ENCODE data around the gene CAMSAP3.
A peak's percentile ranks its signal among the peaks of the same experiment; 100 is the strongest.

CAMSAP3 gene

DNA sequence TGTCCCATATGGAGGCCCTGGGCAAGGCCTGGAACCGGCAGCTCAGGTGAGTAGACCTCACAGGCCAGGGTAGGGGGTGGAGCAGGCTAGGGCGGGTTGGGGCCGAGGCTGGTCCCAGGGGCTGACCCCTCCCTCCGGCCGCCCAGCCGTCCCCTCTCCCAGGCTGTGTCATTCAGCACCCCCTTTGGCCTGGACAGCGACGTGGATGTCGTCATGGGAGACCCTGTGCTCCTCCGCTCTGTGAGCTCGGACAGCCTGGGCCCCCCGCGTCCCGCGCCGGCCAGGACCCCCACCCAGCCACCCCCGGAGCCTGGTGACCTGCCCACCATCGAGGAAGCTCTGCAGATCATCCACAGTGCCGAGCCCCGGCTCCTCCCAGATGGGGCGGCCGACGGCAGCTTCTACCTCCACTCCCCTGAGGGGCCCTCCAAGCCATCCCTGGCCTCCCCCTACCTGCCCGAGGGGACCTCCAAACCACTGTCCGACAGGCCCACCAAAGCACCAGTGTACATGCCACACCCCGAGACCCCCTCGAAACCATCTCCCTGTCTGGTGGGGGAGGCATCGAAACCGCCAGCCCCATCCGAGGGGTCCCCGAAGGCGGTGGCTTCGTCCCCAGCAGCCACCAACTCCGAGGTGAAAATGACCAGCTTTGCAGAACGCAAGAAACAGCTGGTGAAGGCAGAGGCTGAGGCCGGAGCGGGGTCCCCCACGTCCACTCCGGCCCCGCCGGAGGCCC is 16.0 kb downstream of the CAMSAP3 start:
- no peak for DNase-seq
- intact Hi-C loops (cut with DNase I): no loop called here

DNA sequence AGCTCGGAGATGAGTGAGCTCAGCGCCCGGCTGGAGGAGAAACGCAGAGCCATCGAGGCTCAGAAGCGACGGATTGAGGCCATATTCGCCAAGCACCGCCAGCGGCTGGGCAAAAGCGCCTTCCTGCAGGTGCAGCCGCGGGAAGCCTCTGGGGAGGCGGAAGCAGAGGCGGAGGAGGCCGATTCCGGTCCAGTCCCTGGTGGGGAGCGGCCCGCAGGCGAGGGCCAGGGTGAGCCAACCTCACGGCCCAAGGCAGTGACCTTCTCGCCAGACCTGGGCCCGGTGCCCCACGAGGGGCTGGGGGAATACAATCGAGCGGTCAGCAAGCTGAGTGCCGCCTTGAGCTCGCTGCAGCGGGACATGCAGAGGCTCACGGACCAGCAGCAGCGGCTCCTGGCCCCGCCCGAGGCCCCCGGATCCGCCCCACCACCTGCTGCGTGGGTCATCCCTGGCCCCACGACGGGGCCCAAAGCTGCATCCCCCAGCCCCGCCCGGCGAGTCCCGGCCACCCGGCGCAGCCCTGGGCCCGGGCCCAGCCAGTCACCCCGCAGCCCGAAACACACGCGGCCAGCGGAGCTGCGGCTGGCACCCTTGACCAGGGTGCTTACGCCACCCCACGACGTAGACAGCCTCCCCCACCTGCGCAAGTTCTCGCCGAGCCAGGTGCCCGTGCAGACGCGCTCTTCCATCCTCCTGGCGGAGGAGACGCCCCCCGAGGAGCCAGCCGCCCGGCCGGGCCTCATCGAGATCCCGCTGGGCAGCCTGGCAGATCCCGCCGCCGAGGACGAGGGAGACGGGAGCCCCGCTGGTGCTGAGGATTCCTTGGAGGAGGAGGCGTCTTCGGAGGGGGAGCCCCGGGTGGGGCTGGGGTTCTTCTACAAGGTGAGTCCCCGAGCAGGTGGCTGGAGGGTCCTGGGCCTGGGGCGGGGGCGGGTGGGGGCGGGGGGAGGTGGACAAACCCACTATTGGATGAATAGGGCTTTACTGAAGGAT is 16.9 kb downstream of the CAMSAP3 start:
- peak in 1 of 10 donors; percentile 81 for DNase-seq
- intact Hi-C loops (cut with DNase I): no loop called here

DNA sequence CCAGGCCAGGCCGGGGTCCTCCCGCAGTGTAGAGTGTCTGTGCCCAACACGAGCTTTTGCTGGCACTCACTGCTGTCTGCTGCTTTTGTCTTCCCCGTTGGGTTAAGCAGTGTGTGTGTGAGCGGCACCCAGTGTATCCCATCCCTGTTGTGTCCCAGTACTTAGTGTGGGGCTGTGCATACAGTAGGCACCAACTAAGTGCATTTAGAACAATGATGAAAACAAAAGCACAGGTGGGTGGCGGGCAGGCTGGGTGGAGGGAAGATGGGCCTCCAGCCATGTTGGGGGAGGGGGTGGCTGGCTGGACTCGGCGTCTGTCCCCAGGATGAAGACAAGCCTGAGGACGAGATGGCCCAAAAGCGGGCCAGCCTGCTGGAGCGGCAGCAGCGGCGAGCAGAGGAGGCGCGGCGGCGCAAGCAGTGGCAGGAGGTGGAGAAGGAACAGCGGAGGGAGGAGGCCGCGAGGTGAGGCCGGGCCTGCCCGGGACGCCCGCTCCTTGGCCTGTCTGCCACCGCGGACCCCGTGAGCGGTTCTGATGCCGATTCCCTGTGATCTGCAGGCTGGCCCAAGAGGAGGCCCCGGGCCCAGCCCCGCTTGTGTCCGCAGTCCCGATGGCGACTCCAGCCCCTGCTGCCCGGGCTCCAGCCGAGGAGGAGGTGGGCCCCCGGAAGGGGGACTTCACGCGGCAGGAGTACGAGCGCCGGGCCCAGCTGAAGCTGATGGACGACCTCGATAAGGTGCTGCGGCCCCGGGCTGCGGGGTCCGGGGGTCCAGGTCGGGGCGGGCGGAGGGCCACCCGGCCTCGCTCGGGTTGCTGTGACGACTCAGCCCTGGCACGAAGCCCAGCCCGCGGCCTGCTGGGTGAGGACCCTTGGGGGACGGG is 19.4 kb downstream of the CAMSAP3 start:
- intact Hi-C loops (cut with DNase I): no loop called here

DNA sequence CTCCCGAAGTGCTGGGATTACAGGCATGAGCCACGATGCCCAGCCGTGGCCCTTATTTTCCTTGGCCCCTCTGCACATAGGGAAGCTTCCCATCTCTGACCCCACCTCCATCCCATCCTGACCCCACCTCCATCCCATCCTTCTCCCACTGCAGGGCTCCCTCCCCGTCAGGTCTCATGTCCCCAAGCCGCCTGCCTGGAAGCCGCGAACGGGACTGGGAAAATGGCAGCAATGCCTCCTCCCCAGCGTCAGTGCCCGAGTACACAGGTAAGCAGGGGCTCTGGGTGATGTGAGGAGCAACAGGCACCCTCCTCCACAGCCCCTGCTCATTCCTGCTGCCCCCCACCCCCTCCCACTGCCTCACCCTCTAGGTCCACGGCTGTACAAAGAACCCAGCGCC is 21.5 kb downstream of the CAMSAP3 start:
- no peak for DNase-seq
- intact Hi-C loops (cut with DNase I): no loop called here

More for the DNA sequence above, 19.4 kb downstream of the CAMSAP3 start:
- DNase-seq: no peak

DNA sequence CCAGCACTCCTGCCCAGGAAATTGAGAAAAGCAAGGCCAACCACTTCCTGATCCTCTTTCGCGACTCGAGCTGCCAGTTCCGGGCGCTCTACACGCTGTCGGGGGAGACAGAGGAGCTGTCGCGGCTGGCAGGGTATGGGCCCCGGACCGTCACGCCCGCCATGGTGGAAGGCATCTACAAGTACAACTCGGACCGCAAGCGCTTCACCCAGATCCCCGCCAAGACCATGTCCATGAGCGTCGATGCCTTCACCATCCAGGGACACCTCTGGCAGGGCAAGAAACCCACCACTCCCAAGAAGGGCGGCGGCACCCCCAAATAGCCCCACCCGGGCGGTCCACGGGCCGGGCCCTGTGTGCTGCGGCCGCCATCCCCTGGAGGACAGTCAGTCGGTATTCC is 22.1 kb downstream of the CAMSAP3 start:
- DNase-seq: peak in 1 of 10 donors; percentile 78
- intact Hi-C loops (cut with DNase I): no loop called here

DNA sequence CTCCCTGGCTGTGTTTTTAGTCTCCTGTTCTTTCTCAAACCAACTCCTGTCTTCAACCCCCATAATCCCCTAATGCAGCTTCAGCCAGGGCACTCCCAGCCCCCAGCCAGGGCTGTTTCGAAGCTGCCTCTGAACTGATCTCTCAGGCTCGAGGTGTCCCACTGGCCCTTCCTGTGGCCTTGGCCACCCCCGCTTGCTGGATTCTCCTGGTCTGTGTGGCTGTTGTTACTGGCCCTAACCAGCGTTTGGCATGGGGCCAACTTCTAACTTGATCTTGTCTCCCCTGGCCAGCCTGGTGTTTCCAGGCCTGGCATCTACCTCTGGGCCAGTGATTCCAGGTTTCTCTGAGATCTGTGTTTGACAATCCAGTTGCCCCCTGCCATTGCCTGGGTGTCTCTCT is 22.7 kb downstream of the CAMSAP3 start:
- DNase-seq: no peak
- intact Hi-C loops (cut with DNase I): no loop called here

DNA sequence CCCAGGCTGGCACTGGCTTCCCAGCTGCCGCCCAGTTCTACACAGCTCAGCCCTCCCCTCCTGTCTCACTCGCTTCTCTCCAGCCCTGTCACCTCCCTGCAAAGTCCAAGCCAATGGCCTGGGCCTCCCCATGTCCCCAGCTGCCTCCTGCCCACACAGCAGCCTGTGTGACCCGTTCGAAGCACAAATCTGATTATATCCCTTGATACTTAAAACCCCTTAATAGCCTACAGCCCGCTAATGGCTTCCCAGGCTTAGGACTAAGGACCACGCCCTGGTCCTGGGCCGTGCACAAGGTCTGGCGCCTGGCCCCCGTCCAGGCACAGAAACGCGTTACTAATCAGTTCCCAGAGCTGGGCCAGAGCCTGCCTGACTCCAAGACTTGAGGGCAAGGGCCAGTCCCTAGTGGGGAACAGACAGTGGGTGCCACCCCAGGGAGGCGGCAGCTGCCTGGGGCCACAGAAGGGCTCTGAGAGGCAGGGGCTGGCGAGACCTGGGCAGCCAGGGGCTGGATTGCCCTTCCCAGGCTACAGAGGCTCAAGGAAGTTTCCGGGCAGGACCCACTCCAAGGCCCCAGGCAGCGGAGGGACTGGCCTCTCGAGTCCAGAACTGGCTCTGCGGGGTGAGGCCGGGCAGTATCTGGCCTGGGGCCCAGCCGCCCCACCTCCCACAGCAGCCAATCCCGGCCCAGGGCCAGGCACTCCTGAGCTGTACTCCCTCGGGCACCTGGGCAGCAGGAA is 23.3 kb downstream of the CAMSAP3 start:
- intact Hi-C loops (cut with DNase I): no loop called here
- DNase-seq: peak in 1 of 10 donors; percentile 87

DNA sequence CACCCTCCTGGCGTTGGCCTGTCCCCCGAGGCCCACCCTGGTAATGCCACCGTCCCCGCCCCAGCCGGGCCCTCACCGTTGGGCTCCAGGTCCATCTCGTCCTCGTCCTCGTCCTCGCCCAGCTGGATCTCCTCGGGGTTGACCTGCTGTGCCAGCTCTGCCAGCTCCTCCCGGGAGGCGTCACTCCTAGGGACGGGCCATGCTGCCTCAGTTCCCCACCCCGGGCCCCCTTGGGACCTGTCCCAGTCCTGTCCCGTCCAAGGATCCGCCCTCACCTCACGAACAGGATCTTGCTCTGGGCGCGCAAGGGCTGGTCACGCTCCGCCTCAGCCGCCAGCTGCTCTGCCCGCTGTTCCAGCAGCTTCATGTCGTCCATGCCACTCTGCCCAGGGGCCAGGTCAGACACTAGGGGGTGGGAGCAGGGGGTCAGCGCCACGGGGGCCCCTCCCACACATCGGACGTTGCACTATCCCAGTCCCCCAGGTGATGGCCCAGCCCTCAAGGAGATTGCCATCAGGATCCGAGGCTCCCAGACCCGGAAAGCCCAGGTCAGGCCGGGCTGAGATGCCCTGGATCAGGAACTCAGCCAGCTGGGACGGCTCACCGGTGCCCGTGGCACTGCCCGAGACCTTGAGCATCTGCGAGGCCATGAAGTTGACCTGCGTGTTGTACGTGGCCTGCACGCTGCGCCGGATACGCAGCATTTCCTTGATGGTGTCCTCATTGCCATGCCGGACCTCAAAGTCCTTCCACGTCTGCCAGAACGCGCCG is 24.2 kb downstream of the CAMSAP3 start:
- DNase-seq: no peak
- intact Hi-C loops (cut with DNase I): no loop called here

DNA sequence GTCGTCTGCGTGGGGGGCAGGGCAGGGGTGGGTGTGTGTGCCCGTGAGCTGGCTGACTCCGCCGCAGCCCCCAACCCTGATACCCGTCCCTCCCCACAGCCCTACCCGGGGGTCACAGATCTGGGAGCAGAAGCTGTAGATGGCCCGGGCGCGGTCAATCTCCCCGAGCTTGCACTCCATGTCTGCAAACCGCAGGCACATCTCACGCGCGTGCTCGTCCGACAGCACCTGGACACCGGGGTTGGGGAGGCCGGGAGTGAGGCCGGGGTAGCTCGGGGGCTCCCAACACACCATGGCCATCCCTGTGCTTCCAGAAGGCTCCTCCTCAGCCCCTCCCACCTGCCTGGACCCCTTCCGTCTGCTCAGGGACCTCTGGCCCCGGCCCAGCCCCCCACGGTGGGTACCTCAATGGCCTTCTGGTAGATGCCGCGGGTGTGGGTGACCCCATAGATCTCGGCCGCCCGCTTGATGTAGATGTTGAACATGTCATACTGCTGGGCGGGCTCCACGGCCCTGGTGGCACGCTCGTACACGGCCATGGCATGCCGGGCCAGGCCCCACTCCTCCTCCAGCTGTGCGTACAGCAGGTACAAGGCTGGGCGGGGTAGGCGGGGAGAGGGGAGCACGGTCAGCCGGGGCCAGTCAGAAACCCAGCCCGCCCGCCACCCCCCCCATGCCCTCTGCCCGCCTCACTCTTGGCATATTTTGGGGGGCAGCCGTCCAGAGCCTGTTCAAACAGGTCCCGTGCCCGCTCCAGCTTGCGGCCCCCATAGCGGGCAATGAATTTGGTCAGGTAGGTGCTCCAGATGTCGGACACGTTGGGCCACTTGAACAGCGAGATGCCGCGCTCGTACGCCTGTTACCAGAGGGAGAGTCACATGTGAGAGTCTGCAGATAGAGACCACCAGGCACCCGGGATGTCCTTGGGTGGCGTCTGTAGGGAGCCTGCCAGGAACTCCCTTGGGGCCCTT is 25.1 kb downstream of the CAMSAP3 start:
- no peak for DNase-seq
- intact Hi-C loops (cut with DNase I): no loop called here

DNA sequence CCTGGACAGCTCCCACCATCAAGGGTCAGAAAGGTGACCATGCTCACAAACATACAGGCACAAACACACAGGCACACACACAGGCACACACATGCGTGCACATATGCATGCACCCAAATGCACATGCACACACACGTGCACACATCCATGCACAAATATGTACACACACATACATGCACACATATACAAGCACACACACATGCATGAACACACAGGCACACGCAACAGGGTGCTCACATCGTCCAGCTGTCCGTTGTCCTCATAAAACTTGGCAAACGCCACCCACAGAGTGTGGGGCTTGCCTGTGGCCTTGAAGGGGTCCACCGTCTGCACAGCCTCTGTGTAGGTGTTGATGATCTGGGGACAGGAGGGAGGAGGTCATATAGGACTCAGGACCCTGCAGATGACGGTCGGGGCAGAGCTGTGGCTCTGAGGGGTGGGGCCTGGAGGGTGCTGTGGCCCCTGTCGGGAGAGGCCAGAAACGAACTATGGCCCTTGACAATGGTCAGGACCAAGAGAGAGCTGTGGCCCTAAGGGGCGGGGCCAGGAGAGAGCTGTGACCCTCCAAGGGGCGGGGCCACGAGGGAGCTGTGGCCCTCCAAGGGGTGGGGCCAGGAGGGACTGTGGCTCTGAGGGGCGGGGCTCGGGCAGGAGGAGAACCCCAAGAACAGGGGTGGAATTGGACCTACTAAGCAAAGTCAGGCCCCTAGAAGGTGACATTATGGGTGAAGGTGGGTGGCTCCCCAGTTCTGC is 27.4 kb downstream of the CAMSAP3 start:
- intact Hi-C loops (cut with DNase I): no loop called here
- no peak for DNase-seq

DNA sequence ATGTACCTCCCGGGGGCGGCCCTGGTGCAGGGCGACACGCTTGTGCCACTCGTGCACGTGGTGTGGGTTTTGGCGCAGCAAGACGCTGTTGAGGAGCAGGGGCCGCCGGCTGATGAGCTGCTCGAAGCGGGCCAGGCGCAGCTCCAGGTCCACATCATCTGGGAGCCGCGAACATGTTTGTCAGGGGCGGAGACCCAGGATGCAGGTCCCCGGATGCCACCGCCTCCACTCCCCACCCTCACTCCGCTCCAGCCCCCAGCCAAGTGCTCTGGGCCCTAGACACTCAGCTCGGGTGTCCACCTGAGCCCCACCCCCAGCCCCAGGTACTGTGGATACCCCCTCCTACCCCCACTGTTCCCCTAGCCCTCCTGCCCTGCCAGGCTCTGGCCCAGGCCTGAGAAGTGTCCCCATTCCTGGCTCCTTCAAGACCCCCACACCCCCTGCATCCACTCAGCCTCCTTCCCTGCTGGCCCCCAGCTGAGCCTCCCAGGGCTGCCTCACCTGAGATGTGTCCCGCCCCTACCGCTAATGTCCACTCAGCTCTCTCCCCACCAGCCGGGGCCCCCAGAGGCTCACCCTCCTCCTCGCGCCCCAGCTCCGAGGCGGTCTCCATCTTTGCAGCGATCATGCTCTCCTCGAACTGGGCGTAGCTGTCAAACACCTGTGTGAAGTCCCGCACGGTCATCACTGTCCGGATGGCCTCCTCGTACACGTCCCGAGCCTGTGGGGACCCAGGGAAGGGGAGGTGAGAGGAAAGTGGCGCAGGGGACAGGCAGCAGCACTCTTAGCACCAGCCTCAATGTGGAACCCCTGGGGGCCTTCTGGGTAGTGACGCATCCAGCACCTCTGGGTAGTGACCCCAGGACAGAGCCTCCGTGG is 28.3 kb downstream of the CAMSAP3 start:
- intact Hi-C loops (cut with DNase I): no loop called here
- DNase-seq: no peak

DNA sequence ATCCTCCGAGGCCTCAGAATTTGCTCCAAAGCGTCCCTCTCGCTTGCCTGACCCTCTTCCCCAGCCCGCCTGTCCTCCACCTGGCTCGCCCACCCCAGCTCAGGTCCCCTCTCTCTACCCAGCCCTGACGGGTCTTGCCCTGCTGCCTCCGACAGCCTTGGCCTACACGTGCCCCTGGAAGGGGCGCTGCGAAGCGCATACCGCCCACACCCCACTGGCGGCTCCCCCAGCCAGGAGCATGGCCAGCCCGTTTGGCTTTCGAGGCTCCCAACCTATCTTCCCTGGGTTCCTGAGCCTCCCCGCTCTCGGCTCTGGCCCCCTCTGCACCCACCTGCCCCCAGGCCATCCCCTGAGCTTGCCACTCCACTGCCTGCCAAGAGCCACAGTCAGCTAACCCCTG is 29.1 kb downstream of the CAMSAP3 start:
- intact Hi-C loops (cut with DNase I): no loop called here
- no peak for DNase-seq

DNA sequence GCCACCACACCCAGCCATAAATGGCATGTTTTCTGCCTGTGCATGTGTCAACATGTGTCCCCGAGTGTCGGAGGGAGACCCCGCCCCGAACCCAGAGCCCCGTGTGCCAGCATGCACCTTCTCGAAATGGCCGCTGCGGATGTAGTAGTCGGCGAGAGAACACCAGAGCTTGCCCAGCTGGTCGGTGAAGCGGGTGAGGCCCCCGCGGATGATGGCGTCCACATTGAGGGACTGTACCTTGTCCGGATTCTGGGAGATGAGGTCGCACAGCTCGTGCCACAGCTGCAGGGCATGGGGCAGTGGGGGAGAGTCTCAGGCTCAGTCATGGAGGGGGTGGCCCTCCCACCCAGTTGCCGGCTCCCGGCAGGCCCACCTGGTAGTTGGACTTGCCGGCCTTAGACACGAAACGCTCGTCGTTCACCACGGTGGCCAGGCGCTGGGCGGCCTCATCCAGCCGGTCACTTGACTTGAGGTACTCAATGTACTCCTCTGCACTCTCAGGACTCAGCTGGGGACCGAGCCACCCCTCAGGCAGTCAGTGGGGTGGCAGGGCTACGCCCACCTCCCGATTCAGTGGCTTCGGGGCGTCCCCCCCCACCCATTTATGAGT is 30.2 kb downstream of the CAMSAP3 start:
- intact Hi-C loops (cut with DNase I): no loop called here
- no peak for DNase-seq

DNA sequence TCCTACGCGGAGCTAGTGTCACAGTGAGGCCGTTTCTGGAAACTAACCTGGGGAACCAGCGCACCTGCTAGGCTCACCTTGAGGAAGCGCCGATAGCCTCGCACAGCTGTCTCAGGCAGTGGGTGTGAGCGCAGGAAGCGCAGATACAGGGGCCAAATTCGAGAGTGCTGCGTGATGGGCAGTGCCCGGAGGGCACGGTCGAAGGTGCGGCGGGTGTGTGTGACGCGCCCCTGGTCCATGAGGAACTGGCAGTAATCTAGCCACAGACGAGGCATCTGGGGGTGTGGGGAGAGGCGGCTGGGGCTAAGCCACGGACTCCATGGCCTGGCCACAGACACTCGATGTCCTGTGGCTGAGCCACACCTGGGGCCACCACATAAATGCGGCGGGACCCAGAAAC is 31.5 kb downstream of the CAMSAP3 start:
- intact Hi-C loops (cut with DNase I): no loop called here
- no peak for DNase-seq

DNA sequence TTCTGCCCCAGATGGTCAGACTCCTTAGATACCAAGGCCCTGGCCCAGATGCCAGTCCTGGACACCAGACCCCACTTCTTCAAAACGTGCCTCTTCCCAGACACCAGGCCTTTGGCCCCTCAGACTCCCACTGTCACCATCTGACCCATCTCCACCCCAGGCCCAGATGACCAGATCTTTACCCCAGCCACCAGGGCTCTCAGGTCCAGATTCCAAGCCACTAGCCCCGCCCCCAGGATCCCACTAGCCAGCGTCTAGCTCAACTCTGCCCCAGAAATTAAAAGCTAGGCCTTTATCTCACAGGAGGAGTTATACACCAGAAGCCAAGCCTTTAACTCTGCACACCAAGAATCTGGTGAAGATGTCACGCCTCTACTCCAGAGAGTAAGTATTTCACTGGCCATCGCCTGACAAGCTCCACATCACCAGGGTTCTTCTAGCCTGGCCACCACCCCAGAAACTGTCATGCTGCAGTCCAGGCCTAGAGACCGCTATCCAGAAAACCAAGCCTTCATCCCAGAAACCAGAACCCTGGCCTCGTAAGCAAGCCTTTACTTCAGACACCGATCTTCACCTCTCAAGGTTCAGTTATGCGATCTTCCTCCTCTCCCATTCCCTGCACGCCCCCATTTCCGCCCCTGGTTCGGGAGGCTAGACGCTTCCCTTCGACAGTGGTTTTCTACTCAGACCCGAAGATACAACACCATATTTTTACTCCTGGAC is 33.1 kb downstream of the CAMSAP3 start:
- intact Hi-C loops (cut with DNase I): no loop called here
- no peak for DNase-seq

Data from posterior cingulate gyrus (tissue), 11 donors.